Neural cell (in vitro differentiated cells): Measurements from ENCODE around the gene CORO2A. TPM values are rescaled to one million over a fixed set of nuclear protein-coding genes. Genes with fewer than 3 reads are reported as not detected.

Experiments used
- H2AFZ ChIP-seq: fragments of 200-600, 300-800 bp; sonication (generic), shearing (Covaris generic); 2 replicates; pipeline ENCODE4 v1.6.0; 2014; ENCODE audit warnings: low read depth, mild to moderate bottlenecking, antibody characterized with exemption, low read length, moderate library complexity
- H3F3A ChIP-seq: fragments of 200-600 bp; shearing (Covaris generic); 2 replicates; pipeline ENCODE4 v1.6.1; 2016; ENCODE audit warnings: mild to moderate bottlenecking, moderate library complexity, mixed read lengths, antibody characterized with exemption, low read length; ENCODE audit not compliant: insufficient read depth, poor library complexity, severe bottlenecking
- H3K27ac ChIP-seq: fragments of 200-600, 300-800 bp; sonication (generic), shearing (Covaris generic); 2 replicates; pipeline ENCODE4 v1.5.1; 2014; ENCODE audit warnings: mild to moderate bottlenecking, low read length, moderate library complexity
- H3K27me3 ChIP-seq: fragments of 300-800, 200-600 bp; sonication (generic), shearing (Covaris generic); 2 replicates; pipeline ENCODE4 v1.6.0; 2014; ENCODE audit warnings: mild to moderate bottlenecking, low read depth, low read length, moderate library complexity; ENCODE audit not compliant: insufficient read depth
- H3K36me3 ChIP-seq: fragments of 300-800, 200-600 bp; sonication (generic), shearing (Covaris generic); 2 replicates; pipeline ENCODE4 v1.5.1; 2014; ENCODE audit warnings: mild to moderate bottlenecking, antibody characterized with exemption, low read length, moderate library complexity; ENCODE audit not compliant: insufficient read depth
- H3K4me2 ChIP-seq: fragments of 300-800, 200-600 bp; sonication (generic), shearing (Covaris generic); 2 replicates; pipeline ENCODE4 v1.6.0; 2014; ENCODE audit warnings: mild to moderate bottlenecking, low read length
- H3K4me3 ChIP-seq: fragments of 300-800, 200-600 bp; sonication (generic), shearing (Covaris generic); 2 replicates; pipeline ENCODE4 v1.5.1; 2014; ENCODE audit warnings: mild to moderate bottlenecking, low read length, moderate library complexity
- H3K79me2 ChIP-seq: fragments of 200-600 bp; shearing (Covaris generic); replicated peaks from 2 replicates; pipeline ENCODE4 v1.6.0; 2014; ENCODE audit warnings: mild to moderate bottlenecking, low read length, moderate library complexity; ENCODE audit not compliant: insufficient read depth
- H3K9ac ChIP-seq: fragments of 300-800, 200-600 bp; sonication (generic), shearing (Covaris generic); 2 replicates; pipeline ENCODE4 v1.6.1; 2016; ENCODE audit warnings: mild to moderate bottlenecking, low read length, mixed read lengths
- H3K9me2 ChIP-seq: fragments of 200-600 bp; shearing (Covaris generic); 2 replicates; pipeline ENCODE4 v1.6.1; 2016; ENCODE audit warnings: mild to moderate bottlenecking, low read length, mixed read lengths; ENCODE audit not compliant: insufficient read depth
- H3K9me3 ChIP-seq: fragments of 200-600, 300-800 bp; sonication (generic), shearing (Covaris generic); 2 replicates; pipeline ENCODE4 v1.6.1; 2016; ENCODE audit warnings: mild to moderate bottlenecking, mixed run types, low read length, moderate library complexity, mixed read lengths
- H4K20me1 ChIP-seq: fragments of 200-600 bp; shearing (Covaris generic); 2 replicates; pipeline ENCODE4 v1.6.1; 2016; ENCODE audit warnings: mild to moderate bottlenecking, mixed run types; ENCODE audit not compliant: insufficient read depth
- EP300 ChIP-seq: fragments of 450-650 bp; conservative IDR thresholded peaks from 2 replicates; pipeline ENCODE4 v1.6.1; 2014; ENCODE audit warnings: antibody characterized with exemption, mild to moderate bottlenecking, moderate library complexity; ENCODE audit not compliant: poor library complexity, severe bottlenecking
- EZH2 ChIP-seq: fragments of 200-600, 300-800 bp; shearing (Covaris generic), sonication (generic); IDR thresholded peaks from 2 replicates; pipeline ENCODE4 v1.6.1; 2014; ENCODE audit warnings: antibody characterized with exemption, low read length, borderline replicate concordance, mild to moderate bottlenecking; ENCODE audit not compliant: insufficient read depth, poor library complexity, severe bottlenecking
- MXI1 ChIP-seq: fragments of 450-650 bp; conservative IDR thresholded peaks from 2 replicates; pipeline ENCODE4 v1.6.1; 2014; ENCODE audit warnings: antibody characterized with exemption, mild to moderate bottlenecking; ENCODE audit not compliant: poor library complexity, severe bottlenecking
- POLR2AphosphoS5 ChIP-seq: IDR thresholded peaks from 2 replicates; pipeline ENCODE4 v1.6.1; 2012
- RAD21 ChIP-seq: fragments of 450-650 bp; conservative IDR thresholded peaks from 2 replicates; pipeline ENCODE4 v1.6.1; 2014; ENCODE audit warnings: antibody characterized with exemption, mild to moderate bottlenecking, moderate library complexity
- SMC3 ChIP-seq: fragments of 450-650 bp; conservative IDR thresholded peaks from 2 replicates; pipeline ENCODE4 v1.6.1; 2014; ENCODE audit warnings: antibody characterized with exemption, mild to moderate bottlenecking, moderate library complexity; ENCODE audit not compliant: poor library complexity
- TAF1 ChIP-seq: IDR thresholded peaks from 2 replicates; pipeline ENCODE4 v1.6.1; 2012; ENCODE audit warnings: low read depth
- polyA plus RNA-seq: library from polyadenylated mRNA; depleted of rRNA; stranded (reverse); fragments of >200 nt; gene quantifications from 2 replicates; pipeline ENCODE4 v1.2.3, GENCODE V29; 2014
- TF ChIP-seq, protein P1 (sequence below): fragments of 450-650 bp; IDR thresholded peaks from 2 replicates; pipeline ENCODE4 v1.5.1; 2014; ENCODE audit warnings: antibody characterized with exemption, mild to moderate bottlenecking, moderate library complexity; ENCODE audit not compliant: poor library complexity, severe bottlenecking
- TF ChIP-seq, protein P2 (sequence below): IDR thresholded peaks from 2 replicates; pipeline ENCODE4 v1.6.1; 2012; ENCODE audit warnings: borderline replicate concordance

The CORO2A gene
- polyA plus RNA-seq, 1 donor from 2014 or later = 1.9 TPM

GRCh38 chr9:98211260-98211659 lies 18.8 kb upstream of the CORO2A start:
- Histone ChIP-seq H3K27ac (no peak overlapping the region), H3F3A (no peaks in the 10 kb centered on the region), H3K9me2 (no peaks in the 10 kb centered on the region), H3K9ac (no peak overlapping the region), H3K36me3 (no peaks in the 10 kb centered on the region), H3K4me2 (no peak overlapping the region), H3K9me3 (no peaks in the 10 kb centered on the region), H2AFZ (no peak overlapping the region), H3K4me3 (no peak overlapping the region), H3K27me3 (no peaks in the 10 kb centered on the region), H3K79me2 (no peaks in the 10 kb centered on the region), H4K20me1 (no peaks in the 10 kb centered on the region)
- TF ChIP-seq POLR2AphosphoS5 (no peak), TAF1 (no peak), EP300 (no peak), MXI1 (no peak)
- TF ChIP-seq, protein P1, sequence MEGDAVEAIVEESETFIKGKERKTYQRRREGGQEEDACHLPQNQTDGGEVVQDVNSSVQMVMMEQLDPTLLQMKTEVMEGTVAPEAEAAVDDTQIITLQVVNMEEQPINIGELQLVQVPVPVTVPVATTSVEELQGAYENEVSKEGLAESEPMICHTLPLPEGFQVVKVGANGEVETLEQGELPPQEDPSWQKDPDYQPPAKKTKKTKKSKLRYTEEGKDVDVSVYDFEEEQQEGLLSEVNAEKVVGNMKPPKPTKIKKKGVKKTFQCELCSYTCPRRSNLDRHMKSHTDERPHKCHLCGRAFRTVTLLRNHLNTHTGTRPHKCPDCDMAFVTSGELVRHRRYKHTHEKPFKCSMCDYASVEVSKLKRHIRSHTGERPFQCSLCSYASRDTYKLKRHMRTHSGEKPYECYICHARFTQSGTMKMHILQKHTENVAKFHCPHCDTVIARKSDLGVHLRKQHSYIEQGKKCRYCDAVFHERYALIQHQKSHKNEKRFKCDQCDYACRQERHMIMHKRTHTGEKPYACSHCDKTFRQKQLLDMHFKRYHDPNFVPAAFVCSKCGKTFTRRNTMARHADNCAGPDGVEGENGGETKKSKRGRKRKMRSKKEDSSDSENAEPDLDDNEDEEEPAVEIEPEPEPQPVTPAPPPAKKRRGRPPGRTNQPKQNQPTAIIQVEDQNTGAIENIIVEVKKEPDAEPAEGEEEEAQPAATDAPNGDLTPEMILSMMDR = no peak
- TF ChIP-seq, protein P2, sequence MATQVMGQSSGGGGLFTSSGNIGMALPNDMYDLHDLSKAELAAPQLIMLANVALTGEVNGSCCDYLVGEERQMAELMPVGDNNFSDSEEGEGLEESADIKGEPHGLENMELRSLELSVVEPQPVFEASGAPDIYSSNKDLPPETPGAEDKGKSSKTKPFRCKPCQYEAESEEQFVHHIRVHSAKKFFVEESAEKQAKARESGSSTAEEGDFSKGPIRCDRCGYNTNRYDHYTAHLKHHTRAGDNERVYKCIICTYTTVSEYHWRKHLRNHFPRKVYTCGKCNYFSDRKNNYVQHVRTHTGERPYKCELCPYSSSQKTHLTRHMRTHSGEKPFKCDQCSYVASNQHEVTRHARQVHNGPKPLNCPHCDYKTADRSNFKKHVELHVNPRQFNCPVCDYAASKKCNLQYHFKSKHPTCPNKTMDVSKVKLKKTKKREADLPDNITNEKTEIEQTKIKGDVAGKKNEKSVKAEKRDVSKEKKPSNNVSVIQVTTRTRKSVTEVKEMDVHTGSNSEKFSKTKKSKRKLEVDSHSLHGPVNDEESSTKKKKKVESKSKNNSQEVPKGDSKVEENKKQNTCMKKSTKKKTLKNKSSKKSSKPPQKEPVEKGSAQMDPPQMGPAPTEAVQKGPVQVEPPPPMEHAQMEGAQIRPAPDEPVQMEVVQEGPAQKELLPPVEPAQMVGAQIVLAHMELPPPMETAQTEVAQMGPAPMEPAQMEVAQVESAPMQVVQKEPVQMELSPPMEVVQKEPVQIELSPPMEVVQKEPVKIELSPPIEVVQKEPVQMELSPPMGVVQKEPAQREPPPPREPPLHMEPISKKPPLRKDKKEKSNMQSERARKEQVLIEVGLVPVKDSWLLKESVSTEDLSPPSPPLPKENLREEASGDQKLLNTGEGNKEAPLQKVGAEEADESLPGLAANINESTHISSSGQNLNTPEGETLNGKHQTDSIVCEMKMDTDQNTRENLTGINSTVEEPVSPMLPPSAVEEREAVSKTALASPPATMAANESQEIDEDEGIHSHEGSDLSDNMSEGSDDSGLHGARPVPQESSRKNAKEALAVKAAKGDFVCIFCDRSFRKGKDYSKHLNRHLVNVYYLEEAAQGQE = no peak

DNA sequence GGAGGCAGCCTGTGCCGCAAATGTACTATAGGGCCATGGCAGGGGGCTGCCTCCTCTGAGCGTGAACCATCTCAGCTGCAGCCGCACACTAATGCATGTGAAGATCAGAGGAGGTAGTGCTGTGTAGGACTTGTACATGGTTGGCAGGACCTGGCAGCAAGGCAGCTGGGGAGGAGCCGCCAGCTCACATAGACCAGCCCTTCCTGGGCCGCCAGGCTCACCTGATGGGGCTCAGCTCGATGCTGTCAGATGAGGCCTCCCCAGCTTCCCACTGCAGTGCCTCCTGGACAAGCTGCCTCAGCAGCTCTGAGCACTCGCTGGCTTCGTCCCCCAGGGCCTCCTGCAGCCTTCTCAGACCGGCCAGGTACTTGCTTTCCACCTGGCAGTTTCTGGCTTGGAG lies 18.0 kb upstream of the CORO2A start:
- no peaks in the 10 kb centered on the region for H3K9me2 ChIP-seq
- no peaks in the 10 kb centered on the region for H3F3A ChIP-seq
- no peaks in the 10 kb centered on the region for H3K27me3 ChIP-seq
- no peaks in the 10 kb centered on the region for H3K9me3 ChIP-seq
- no peak overlapping the region for H2AFZ ChIP-seq
- no peak overlapping the region for H3K4me2 ChIP-seq
- no peak overlapping the region for H3K27ac ChIP-seq
- H3K36me3 ChIP-seq = no peaks in the 10 kb centered on the region
- TF ChIP-seq, protein P1 = no peak
- no peak for TF ChIP-seq TAF1
- TF ChIP-seq, protein P2 = no peak
- TF ChIP-seq POLR2AphosphoS5 = no peak
- TF ChIP-seq EP300 = no peak
- no peak for TF ChIP-seq SMC3
- no peak for TF ChIP-seq MXI1
- TF ChIP-seq RAD21 = no peak
- no peak for TF ChIP-seq EZH2
- no peaks in the 10 kb centered on the region for H3K79me2 ChIP-seq
- no peak overlapping the region for H3K9ac ChIP-seq
- H3K4me3 ChIP-seq = no peak overlapping the region
- no peaks in the 10 kb centered on the region for H4K20me1 ChIP-seq
